GM18868 (cell line): ENCODE results near the gene AFF2.

ENCODE experiments used
- ATAC-seq: cut with Tn5 transposase; IDR thresholded peaks from one replicate; pipeline ENCODE4 v1.9.1; 2021; ENCODE audit warnings: mild to moderate bottlenecking, moderate library complexity; ENCODE audit not compliant: unreplicated experiment

The AFF2 gene

GRCh38 chrX:148500423-148501385 is at the start of gene AFF2:
Gene AFF2 (plus strand): TSS chrX:148500617. CDS start chrX:148501098, 481 bp downstream.
- ATAC-seq, result peak; percentile 49

GRCh38 chrX:148457279-148457678 is 43.1 kb upstream of the AFF2 start:
- no peak for ATAC-seq

- ATAC-seq, result peak; percentile 93
These were observed 41.1 kb upstream of the AFF2 start for GRCh38 chrX:148459343-148459742.

- peak; percentile 95 for ATAC-seq
These were observed 34.1 kb upstream of the AFF2 start for GRCh38 chrX:148466292-148466691.

GRCh38 chrX:148470324-148470723 is 30.1 kb upstream of the AFF2 start:
- no peak for ATAC-seq

GRCh38 chrX:148474030-148474429 is 26.4 kb upstream of the AFF2 start:
- no peak for ATAC-seq

GRCh38 chrX:148492057-148492456 is 8.4 kb upstream of the AFF2 start:
- no peak for ATAC-seq

- ATAC-seq, result no peak
These were observed 5.2 kb upstream of the AFF2 start for GRCh38 chrX:148495176-148495575.

- ATAC-seq, result no peak
These were observed 2.4 kb upstream of the AFF2 start for GRCh38 chrX:148498067-148498466.

GRCh38 chrX:148499638-148500422 is 587 bp upstream of the AFF2 start:
- ATAC-seq, result no peak

- ATAC-seq, result no peak
These were observed 1.1 kb downstream of the AFF2 start for GRCh38 chrX:148501386-148502066.

GRCh38 chrX:148504506-148504905 is 4.1 kb downstream of the AFF2 start:
- ATAC-seq, result no peak

GRCh38 chrX:148507418-148507817 is 7.0 kb downstream of the AFF2 start:
- no peak for ATAC-seq

- ATAC-seq, result no peak
These were observed 12.0 kb downstream of the AFF2 start for GRCh38 chrX:148512453-148512852.

- ATAC-seq, result no peak
These were observed 13.2 kb downstream of the AFF2 start for GRCh38 chrX:148513661-148514060.

- no peak for ATAC-seq
These were observed 16.8 kb downstream of the AFF2 start for GRCh38 chrX:148517176-148517575.

- ATAC-seq, result no peak
These were observed 21.6 kb downstream of the AFF2 start for GRCh38 chrX:148522006-148522405.

- ATAC-seq, result no peak
These were observed 23.1 kb downstream of the AFF2 start for GRCh38 chrX:148523303-148524080.

- ATAC-seq, result no peak
These were observed 30.2 kb downstream of the AFF2 start for GRCh38 chrX:148530464-148531077.

- no peak for ATAC-seq
These were observed 33.9 kb downstream of the AFF2 start for GRCh38 chrX:148534291-148534690.
